Subcutaneous adipose tissue (tissue), 4 donors: ENCODE results near the gene CCL17. TPM values are rescaled to one million over a fixed set of nuclear protein-coding genes. Genes with fewer than 3 reads are reported as not detected.

Source experiments
- CTCF ChIP-seq: fragments of 450-650 bp; IDR thresholded peaks from one replicate; pipeline ENCODE4 v1.5.1; 2016; ENCODE audit warnings: low read depth, mild to moderate bottlenecking, control low read depth, antibody characterized with exemption, moderate library complexity
- total RNA-seq, 4 donors: library from RNA; depleted of rRNA; stranded (reverse); fragments of >200 nt; gene quantifications; one replicate each; pipeline ENCODE4 v1.1.0, GENCODE V29; 2016

The CCL17 gene
- total RNA-seq, 4 donors from 2014 or later, result not detected

DNA sequence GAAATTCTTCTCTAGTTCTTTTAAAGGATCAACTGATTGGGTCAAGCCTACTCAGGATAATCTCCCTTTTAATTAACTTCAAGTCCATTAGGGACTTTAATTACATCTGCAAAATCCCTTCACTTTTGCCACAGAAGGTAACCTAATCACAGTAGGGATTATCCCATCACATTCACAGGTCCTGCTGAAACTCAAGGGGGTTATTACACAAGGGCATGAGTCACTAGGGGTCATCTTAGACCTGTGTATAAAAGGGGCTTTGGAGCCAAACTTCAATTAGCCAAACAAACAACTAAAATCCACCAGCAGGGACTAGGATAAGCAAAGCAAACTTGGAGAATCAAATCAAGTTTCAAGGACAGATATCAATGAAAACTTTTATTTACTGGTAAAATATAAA, 23.3 kb downstream of the CCL17 start:
- no peak for TF ChIP-seq CTCF

DNA sequence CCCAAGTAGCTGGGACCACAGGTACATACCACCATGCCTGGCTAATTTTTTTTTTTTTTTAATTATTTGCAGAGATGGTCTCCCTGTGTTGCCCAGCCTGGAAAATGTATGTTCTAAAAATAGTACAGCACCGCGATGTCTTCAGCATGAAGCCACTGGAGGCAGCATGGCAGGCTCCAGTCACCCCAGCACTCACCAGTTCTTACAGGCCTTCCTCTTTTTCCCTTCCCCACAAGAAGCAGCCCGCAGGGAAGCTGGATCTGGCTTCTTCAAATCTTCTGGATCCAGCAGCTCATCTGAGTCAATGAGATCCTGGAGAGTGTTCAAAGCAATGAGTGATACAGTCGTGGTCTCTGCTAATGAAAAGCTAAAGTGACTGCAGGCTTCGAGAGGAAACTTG, 26.4 kb downstream of the CCL17 start:
- no peak for TF ChIP-seq CTCF

DNA sequence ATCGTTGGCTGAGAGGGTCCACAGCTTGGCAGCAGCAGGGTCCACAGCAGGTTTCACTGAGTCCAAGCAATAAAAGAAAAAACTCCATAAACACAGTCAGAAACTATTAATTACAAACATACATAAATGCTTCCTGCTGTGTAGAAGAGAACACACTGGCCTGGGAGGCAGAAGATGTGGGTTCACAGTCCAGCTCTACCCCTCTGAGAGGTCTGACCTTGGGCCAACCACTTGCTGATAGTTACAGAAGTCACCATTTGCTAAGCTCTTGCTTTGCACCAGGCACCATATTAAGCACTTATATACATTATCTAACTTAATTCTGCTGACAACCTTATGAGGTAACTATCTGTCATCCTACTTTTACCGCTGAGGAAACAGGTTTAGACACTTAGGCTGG, 27.9 kb downstream of the CCL17 start:
- TF ChIP-seq CTCF, result no peak

- TF ChIP-seq CTCF, result no peak
Measured at GRCh38 chr16:57432989-57433388, 28.4 kb downstream of the CCL17 start.

DNA sequence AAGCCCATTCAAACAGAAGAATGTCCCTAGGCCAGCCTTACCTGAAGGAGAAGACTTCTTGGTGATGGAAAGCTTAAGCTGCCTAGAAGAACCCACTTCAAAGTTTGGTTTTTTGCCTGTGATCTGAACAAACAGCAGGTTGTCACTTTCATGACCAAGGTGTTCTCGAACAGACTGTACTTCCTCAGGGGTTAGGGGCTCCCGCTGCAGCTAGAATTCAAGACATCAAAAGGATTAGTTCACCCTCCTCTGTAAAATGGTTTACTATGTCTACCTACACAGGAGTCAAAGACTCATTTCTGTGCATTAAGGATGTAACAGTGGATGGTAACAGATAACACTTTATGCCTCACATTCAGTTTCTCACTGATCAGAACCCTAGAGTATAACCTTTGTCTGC, 29.4 kb downstream of the CCL17 start:
- TF ChIP-seq CTCF, result no peak

GRCh38 chr16:57435838-57436237, 31.3 kb downstream of the CCL17 start:
- TF ChIP-seq CTCF, result no peak

DNA sequence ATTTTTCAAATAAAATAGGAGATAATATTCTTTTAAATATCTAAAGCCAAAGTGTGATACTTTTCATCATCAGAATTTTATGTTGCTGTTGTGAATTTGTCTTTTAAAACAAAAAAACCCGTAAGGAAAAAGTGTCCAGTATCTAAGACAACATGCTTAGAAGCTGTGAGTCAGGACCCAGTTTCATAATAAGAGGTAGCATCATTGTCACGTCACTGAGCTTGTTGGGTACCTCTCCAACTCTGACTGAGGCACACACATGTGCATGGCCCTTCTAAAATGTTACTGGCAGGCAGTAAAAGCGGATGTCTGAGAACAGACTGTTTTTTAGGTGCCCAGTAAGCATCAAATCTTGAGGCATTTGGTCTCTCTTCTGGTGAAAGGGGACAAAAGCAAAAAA, 40.1 kb downstream of the CCL17 start:
- TF ChIP-seq CTCF, result no peak

GRCh38 chr16:57445510-57445909, 40.9 kb downstream of the CCL17 start:
- TF ChIP-seq CTCF, result no peak
